Endothelial cell of hepatic sinusoid (primary cell): ENCODE measurements around the gene DSC3.

Experiments used
- in situ Hi-C: cut with HindIII; loops from 2 replicates; pipeline ENCODE4 v1.10.0; 2017; ENCODE audit warnings: low sequenced_read_pairs

The DSC3 gene

GRCh38 chr18:31042406-31043181 lies at the start of gene DSC3:
TSS of gene DSC3 (minus strand) at chr18:31042742. CDS start at chr18:31042660, 82 bp downstream.
- in situ Hi-C loops = no loop called here

GRCh38 chr18:31091350-31091749 lies 48.8 kb upstream of the DSC3 start:
- in situ Hi-C loops = no loop called here

GRCh38 chr18:31088532-31088931 lies 46.0 kb upstream of the DSC3 start:
- in situ Hi-C loops = no loop called here

GRCh38 chr18:31079973-31080372 lies 37.4 kb upstream of the DSC3 start:
- in situ Hi-C loops = no loop called here

- in situ Hi-C loops = no loop called here
These were observed 35.3 kb upstream of the DSC3 start for GRCh38 chr18:31077878-31078277.

GRCh38 chr18:31072175-31072574 lies 29.6 kb upstream of the DSC3 start:
- in situ Hi-C loops = no loop called here

GRCh38 chr18:31070206-31070605 lies 27.7 kb upstream of the DSC3 start:
- in situ Hi-C loops = no loop called here

GRCh38 chr18:31066266-31066665 lies 23.7 kb upstream of the DSC3 start:
- in situ Hi-C loops = no loop called here

GRCh38 chr18:31065036-31065773 lies 22.7 kb upstream of the DSC3 start:
- in situ Hi-C loops = no loop called here

- in situ Hi-C loops = no loop called here
These were observed 21.6 kb upstream of the DSC3 start for GRCh38 chr18:31064130-31064529.

- in situ Hi-C loops = no loop called here
These were observed 19.4 kb upstream of the DSC3 start for GRCh38 chr18:31061945-31062344.

- in situ Hi-C loops = no loop called here
These were observed 16.4 kb upstream of the DSC3 start for GRCh38 chr18:31058897-31059296.

- in situ Hi-C loops = no loop called here
These were observed 15.4 kb upstream of the DSC3 start for GRCh38 chr18:31057917-31058316.

- in situ Hi-C loops = no loop called here
These were observed 14.5 kb upstream of the DSC3 start for GRCh38 chr18:31057051-31057450.

GRCh38 chr18:31056296-31056695 lies 13.8 kb upstream of the DSC3 start:
- in situ Hi-C loops = no loop called here

GRCh38 chr18:31050635-31051034 lies 8.1 kb upstream of the DSC3 start:
- in situ Hi-C loops = no loop called here

GRCh38 chr18:31049189-31049588 lies 6.6 kb upstream of the DSC3 start:
- in situ Hi-C loops = no loop called here

GRCh38 chr18:31048216-31048615 lies 5.7 kb upstream of the DSC3 start:
- in situ Hi-C loops = no loop called here

- in situ Hi-C loops = no loop called here
These were observed 4.4 kb upstream of the DSC3 start for GRCh38 chr18:31046916-31047315.

- in situ Hi-C loops = no loop called here
These were observed 3.1 kb upstream of the DSC3 start for GRCh38 chr18:31045599-31045998.

GRCh38 chr18:31044926-31045325 lies 2.4 kb upstream of the DSC3 start:
- in situ Hi-C loops = no loop called here

- in situ Hi-C loops = no loop called here
These were observed 1.2 kb upstream of the DSC3 start for GRCh38 chr18:31043709-31044108.
